Spleen (tissue), 7 donors: ENCODE results near the gene TPK1.

Experiments used
- POLR2A ChIP-seq, 3 donors: fragments of 450-650 bp; IDR thresholded peaks; one replicate each; pipeline ENCODE4 v1.5.1; 2017; ENCODE audit warnings: antibody characterized with exemption in 3 of 3, mild to moderate bottlenecking in 1 of 3
- TF ChIP-seq, protein P1 (sequence below), 11 experiments: fragments of 200-600 bp in 7 of 11; fragments of 450-650 bp in 4 of 11; sonication (generic) in 4 of 11; IDR thresholded peaks in 8 of 11; conservative IDR thresholded peaks in 3 of 11; 1 replicate in 7 of 11; 2 replicates in 4 of 11; pipeline versions ENCODE4 v1.4.0 to v1.8.0; 2016 to 2021; ENCODE audit warnings: antibody characterized with exemption in 11 of 11, inconsistent platforms in 4 of 11, mild to moderate bottlenecking in 1 of 11
- donor health status: DM: no; HTN: no; CAD: no; lungs with moderate emphysema.
- donor health status: DM: no; HTN: no; CAD: no.
- donor health status: DM: no; HTN: no; CAD: no.

DNA sequence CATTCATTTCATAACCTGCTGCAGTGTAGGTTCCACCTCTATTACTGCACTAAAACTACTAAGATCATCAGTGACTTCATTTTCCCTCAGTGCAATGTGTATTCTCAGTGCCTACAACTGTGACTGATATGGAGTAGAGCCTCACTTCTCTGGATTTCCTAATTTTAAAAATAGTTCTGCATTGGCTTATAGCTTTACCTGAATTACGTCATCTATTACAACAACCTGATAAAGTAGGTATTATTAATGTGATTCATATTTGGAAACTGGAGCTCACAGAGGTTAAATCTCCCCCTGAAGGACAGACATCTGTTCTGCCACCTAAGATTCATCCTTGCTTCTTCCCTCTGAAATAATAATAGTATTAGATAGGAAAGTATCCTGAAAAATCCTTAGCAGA is 361.5 kb downstream of the TPK1 start:
- TF ChIP-seq, protein P1, sequence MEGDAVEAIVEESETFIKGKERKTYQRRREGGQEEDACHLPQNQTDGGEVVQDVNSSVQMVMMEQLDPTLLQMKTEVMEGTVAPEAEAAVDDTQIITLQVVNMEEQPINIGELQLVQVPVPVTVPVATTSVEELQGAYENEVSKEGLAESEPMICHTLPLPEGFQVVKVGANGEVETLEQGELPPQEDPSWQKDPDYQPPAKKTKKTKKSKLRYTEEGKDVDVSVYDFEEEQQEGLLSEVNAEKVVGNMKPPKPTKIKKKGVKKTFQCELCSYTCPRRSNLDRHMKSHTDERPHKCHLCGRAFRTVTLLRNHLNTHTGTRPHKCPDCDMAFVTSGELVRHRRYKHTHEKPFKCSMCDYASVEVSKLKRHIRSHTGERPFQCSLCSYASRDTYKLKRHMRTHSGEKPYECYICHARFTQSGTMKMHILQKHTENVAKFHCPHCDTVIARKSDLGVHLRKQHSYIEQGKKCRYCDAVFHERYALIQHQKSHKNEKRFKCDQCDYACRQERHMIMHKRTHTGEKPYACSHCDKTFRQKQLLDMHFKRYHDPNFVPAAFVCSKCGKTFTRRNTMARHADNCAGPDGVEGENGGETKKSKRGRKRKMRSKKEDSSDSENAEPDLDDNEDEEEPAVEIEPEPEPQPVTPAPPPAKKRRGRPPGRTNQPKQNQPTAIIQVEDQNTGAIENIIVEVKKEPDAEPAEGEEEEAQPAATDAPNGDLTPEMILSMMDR (IDR thresholded peaks at IDR 0.05 in 8 of 11, conservative IDR thresholded peaks at IDR 0.05 in 3 of 11) = no peak
- no peak for TF ChIP-seq POLR2A (IDR thresholded peaks at IDR 0.05)
